ENCODE measurements around the gene SLC16A9.
"Not testable (repeated sequence)": the region's sequence is repeated elsewhere in the genome, so short reads cannot be mapped to it uniquely, and the experiment has no call there.

The SLC16A9 gene

DNA sequence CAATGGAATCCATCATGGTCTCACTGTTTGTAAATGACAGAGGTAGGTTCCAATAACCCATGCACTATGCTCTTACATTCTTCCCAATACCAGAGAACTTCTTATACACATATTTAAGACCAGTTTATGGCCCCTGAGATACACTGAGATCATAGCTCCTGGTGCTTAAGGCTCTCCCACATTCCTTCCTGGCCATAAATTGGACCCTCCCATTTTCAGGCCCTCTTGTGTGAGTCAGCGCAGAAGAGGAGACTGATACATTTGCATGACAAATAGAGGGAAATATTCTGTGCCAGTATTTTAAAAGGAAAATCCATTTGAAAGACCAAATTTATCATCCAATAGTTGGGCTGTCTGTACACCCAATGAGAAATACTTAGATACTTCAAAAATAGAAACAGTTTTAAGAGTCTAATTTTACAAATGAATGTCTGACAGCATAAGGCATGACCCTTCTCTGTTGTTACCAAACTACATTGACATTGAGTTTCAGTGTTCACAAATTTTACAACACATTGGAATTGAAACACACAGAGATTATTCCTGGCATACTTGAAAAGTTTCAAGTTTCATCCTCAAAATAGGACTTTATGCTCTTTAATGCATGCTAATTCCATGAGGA is 35.3 kb downstream of the SLC16A9 start:
- DNase-seq (ENCODE audit: low read depth in 2 of 2), result no peak

DNA sequence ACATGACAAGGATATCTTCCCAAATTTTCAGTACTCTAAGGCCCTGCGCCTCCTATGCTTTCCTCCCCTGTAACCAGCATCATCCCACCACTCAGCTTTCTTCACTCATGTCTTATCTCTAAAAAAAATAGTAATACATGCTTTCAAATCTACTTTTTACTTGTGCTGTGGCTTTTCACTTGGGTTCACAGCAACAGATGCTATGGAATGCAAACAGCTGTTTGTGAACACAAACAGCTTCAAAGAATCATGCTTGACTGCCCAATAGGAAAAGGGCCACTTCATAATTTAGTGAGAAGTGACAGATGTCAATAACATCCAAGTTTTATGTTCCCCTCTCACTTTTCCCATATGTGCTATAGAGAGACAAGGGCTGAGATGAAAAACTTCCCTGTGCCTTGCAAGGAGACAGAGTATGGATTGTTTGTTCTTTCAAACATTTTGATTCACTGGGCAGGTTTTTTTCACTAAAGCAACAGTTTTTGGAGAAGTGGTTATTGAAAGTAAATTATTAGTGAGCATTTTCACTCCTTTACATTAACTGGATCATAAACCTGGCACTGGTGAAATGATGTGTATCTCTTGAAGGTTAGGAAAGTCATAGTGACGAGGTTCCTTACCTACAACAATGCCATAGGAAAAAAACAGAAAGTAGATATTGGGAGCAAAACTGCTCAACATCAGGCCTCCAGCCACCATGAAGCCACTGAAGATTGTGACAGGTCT is 37.3 kb downstream of the SLC16A9 start:
- DNase-seq (ENCODE audit: low read depth in 2 of 2), result no peak

DNA sequence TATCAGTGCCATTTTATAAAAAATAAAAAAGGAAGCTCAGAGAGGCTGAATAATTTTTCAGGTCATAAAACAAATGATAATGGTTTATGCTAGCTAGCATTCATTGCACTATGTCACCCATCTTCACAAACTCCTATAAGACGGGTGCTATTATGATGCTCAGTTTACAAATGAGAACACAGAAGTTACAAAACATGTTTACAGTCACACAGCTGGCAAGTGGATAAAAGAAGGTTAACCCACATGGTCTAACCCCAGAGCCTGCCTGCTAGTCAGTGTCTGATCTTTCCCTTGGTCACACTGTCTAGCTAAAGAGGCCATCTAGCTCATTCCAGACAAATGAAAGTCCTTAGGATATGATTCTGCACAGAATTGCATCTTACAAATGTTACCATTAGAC is 39.4 kb downstream of the SLC16A9 start:
- no peak for DNase-seq (ENCODE audit: low read depth in 2 of 2)

DNA sequence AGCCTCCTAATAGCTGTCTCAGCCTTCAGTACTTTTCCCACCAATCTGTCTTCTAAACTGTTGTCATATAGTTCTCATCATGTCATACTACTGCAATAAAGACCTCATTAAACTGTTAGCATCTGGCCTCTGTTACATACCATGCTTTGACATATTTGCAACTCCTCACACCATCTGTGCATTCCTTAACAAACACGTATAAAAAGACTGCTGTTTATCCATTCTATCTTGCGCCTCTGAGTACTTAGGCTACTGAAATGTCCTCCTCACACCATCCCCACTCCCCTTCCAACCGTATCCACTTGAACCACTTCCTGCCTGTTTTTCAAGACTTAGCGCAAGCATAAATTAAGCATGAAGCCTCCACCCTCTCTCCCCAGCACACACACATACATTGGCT is 41.6 kb downstream of the SLC16A9 start:
- no peak for DNase-seq (ENCODE audit: low read depth in 2 of 2)

DNA sequence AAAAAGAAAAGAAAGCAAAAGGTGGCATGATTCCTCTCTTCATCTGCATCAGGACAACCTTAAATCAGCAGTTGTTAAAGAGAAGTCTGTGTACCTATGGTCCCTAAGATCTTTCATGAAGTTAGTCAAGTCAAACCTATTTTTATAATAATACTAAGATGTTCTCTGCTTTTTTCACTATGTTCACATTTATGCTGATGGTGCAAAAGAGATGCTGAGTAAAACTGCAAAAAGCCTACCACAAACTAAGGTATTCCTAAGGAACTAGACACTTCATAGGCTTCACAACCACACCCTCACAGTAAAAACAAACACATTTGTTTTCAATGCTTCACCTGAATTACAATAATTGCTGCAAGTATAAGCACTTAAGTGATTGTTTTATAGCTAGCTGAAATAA is 43.3 kb downstream of the SLC16A9 start:
- no peak for DNase-seq (ENCODE audit: low read depth in 2 of 2)

DNA sequence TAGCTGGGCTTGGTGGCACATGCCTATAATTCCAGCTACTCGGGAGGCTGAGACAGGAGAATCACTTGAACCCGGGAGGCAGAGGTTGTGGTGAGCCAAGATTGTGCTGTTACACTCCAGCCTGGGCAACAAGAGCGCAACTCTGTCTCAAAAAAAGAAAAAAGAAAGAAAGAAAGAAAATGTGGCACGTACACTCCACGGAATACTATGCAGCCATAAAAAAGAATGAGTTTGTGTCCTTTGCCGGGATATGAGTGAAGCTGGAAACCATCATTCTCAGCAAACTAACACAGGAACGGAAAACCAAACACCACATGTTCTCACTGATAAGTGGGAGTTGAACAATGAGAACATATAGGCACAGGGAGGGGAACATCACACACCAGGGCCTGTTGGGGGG is 46.4 kb downstream of the SLC16A9 start:
- DNase-seq (ENCODE audit: low read depth in 2 of 2), result not testable (repeated sequence)

DNA sequence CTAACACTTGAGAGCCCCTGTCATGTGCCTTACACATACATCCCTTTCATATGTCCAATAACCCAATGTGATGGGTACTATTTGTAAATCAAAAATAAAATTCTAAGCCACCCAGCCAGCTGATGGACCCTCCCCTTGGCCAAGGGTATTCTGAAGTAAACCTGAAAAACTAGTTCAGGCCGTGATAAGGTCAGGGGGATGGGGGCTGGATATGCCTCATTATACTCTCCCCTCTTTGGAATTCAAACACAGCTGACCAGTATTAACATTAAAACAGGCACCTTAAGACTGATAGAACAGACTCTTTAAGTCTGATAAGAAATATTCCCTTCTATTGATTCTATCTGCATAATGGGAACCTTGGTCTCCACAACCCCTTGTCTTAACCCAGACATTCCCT is 51.9 kb downstream of the SLC16A9 start:
- DNase-seq (ENCODE audit: low read depth in 2 of 2), result no peak

DNA sequence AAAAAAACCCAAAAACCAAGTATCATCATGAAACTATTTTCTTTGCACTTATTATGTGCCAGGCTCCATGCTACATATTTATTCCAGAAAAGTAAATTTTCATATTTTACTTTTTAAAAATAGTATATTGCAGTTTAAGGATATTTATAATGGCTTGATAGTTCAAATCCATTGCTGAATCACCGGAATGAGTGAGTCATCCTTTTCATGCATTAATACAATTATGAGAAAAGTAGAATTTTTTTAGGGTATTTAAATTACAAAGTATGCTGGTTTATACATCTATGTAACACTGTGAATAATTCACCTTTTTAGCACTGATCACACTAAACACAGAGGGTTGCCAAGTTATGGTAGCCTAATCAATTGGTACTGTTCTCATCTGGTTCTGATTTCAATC is 54.3 kb downstream of the SLC16A9 start:
- DNase-seq (ENCODE audit: low read depth in 2 of 2), result no peak

DNA sequence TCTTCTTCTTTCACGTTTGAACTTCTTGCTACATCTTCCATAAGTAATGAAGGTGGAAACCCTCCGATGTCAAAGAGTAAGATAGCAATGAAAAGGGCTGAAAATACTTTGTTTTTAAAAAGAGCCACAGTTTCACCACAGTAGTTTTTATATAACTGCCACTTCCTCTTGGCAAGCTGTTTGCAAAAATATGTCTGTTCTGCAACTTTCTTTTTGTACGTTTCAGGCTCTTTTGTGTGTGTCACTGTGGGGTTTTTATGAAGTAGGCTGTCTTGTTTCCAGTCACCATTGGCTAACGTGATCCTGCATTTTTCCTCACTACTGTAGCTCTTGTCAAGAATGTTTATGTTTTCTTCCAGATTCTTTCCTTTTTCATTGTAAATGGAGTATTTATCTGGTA is 55.6 kb downstream of the SLC16A9 start:
- DNase-seq (ENCODE audit: low read depth in 2 of 2), result no peak

DNA sequence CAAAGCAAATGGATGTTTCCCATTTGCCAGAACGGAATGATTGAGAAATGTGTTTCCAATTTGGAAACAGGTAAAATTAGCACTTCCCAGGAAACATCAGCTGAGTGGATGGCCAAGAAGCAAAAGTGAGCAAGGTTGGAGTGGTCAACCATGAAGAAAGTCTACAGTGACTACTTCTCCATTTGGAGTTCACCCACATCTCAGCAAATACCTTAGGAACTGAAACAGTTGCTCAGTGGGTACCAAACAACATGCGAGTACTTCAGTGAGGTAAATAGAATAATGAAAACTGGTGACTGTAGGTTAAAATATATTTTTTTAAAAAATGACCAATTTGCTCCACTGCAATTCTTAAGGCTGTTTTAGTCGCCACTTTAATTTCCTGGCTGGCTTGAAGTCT is 57.7 kb downstream of the SLC16A9 start:
- DNase-seq (ENCODE audit: low read depth in 2 of 2), result no peak

DNA sequence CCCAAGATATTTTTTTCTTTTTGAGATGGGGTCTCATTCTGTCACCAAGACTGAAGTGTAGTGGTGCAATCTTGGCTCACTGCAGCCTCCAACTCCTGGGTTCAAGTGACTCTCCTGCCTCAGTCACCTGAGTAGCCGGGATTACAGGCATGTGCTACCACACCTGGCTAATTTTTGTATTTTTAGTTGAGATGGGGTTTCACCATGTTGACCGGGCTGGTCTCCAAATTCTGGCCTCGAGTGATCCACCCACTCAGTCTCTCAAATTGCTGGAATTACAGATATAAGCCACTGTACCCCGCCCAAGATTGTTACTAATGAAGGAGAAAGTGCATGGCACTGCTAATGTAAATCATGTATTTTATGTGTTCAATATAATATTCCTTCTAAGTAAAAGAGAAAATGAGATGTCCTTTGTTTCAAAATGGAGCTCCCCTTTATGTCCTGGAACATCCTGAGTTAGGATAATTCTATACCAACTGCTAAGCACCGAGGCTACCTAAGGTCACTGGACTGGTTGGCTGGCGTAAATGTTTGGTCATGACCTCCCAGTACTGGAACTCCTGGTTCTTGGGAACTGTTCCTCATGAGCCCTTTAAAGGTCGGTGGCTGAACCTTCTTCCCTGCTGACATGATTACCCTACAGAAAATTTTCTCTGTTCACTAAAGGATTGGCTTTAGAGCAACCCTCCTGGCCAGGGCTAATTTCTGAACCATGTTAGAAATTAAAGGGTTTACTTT is 59.9 kb downstream of the SLC16A9 start:
- DNase-seq (ENCODE audit: low read depth in 2 of 2), result no peak

DNA sequence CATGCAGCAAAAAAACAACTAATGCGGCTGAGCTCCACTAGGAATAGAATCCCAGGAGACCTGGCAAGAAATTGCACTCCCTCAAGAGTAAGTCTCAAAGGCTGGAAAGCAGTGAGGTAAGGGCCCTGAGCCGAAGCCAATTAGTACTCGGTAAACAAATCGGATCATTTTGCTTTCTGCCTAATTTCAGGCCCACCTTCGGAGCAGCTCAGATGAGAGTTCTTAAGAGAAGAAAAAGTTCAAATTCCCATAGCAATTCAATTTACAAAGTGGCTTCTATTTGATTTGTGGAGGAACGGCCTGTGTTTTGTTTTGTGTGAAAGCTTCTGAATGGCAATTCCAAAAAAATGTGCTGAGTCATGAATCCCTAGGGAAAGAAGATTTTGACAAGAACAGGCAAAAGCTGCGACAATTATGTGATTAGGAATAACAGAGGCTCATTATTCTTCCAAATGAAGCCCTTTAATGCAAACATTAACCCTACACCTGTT is 60.9 kb downstream of the SLC16A9 start:
- no peak for DNase-seq (ENCODE audit: low read depth in 2 of 2)

DNA sequence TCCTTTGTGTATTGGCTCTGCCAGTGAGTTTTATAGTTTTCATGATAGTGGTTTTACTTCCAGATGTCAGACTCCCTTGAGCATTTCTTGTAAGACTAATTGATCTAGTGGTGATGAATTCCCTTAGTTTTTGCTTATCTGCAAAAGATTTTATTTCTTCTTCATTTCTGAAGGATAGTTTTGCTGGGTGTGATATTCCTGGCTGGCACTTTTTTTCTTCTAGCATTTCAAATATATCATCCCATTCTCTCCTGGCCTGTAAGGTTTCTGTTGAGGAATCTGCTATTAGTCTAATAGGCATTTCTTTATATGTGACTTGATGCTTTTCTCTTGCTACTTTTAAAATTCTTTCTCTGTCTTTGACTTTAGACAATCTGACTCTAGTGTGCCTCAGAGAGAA is 64.8 kb downstream of the SLC16A9 start:
- DNase-seq (ENCODE audit: low read depth in 2 of 2), result no peak

DNA sequence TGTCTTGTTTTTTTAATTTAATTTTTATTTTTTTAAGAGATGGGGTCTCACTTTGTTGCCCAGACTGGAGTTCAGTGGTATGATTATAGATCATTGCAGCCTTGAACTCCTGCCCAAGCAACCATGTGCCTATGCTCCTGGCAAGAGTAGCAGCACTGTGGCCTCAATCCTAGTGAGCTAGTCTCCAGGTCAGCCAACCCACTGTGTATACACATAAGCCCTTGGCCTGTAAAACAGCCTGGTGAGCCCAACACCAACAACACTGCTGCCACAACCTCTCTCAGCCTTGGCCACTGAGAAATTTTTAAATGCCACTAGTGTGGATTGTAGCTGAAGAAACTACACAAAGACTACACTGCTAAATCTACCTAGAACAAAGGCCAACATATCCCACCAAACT is 68.0 kb downstream of the SLC16A9 start:
- not testable (repeated sequence) for DNase-seq (ENCODE audit: low read depth in 2 of 2)

DNA sequence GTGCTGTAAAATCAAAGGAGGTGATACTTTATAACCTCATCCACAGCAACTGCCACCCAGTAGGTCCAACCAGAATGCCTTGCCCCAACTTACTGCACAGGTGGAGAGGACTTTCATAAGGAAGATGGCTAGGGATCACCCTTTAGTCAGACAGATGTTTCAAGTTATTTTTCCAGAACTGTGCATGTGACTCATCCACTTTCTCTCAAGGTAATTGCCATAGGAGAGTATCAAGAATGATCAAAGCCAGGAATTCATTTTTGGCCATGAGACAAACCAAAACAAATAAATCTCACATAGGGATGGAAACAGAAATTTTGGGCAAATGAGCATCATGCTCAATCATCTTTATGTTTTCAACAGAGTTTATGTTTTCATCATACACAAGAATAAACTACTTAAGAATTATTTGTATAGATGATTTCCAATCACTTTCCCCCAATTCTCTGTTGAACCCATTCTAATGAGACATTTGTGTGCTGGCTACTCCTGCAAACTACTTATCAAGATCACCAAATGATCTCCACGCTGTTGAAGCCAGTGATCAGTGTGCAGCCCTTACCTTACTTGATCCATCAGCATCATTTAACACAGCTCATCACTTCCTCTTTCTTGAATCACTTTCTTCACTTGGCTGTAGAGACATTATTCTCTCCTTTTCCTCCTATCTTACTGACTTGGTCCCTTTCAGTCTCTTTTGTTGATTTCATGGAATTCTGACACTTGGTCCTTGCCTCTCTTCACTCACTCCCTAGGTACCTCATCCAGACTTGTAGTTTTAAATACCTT is 74.0 kb downstream of the SLC16A9 start:
- no peak for DNase-seq (ENCODE audit: low read depth in 2 of 2)

DNA sequence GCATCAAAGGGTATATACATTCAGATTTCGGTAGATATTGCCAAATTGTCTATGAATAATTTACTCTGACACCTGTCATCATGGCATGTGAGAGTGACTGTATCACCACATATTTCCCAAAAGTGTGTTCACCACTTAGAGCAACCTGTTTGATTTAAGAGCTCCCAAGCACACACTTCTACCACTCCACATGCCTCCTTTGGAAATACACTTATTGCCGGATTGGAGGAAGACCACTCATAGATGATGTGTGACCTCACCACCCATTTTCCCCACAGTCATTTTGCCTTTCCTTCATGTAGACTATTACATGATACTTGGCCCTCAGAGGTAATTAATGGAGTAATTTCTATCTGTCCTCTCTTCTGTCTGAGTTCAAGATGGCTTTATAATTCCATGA is 75.5 kb downstream of the SLC16A9 start:
- no peak for DNase-seq (ENCODE audit: low read depth in 2 of 2)

DNA sequence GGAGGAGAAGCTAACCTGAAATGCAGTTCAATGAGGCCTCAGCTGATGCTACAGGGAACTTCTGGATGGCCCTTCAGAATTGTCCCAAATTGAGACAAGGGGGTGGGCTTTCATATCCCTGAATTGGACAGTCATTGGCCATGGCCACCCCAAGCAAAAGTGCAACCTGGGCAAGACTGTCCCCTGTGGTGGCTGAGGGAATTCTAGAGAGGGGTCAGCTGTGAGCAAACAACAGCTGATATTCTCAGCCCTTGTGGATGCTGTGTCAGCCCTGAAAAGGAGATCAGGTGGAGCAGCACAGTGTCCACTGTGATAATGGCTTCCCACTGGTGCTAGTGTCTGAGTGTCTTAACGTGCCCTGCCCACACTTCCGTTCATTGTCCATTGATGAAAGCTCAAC is 76.6 kb downstream of the SLC16A9 start:
- DNase-seq (ENCODE audit: low read depth in 2 of 2), result no peak

DNA sequence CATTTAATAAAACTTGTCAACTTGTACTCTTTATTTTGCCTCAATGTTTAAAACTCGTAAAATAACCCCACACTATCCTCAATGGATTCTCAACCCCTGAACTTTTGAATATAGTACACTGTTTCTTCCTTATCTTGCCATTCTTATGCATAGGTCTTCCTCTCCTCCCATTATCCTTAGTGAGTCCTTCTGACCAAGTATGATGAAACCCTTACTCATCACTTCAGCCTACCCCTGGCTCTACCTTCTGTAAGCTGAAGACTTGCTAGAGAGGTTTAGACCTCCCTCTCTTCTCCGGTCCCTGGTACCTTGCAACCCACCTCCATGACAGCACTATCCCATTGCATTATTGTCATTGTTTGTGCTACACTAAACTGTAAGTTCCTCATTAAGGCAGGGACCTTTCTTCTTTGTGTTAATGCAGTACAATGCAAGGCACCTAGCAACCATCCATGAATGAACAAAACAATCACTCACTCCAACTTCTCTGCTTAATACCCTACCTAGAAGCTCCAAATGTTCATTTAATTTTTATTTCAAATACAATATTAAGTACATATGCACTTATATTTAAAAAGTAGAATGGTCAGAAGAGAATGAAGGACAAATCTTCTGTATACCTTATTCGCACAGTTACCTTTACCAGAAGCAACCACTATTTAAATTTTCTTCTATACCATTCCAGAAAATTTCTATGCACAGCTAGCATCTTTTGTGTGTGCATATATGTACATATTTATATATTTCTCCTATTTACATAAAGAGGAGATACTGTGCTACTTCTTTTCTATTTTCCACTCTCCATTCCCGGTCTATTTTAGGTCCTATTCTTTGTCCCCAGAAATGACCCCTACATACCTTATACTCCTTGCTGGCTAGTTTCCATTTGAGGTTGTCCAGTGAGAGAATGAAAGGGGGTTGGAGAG is 77.5 kb downstream of the SLC16A9 start:
- DNase-seq (ENCODE audit: low read depth in 2 of 2), result no peak

DNA sequence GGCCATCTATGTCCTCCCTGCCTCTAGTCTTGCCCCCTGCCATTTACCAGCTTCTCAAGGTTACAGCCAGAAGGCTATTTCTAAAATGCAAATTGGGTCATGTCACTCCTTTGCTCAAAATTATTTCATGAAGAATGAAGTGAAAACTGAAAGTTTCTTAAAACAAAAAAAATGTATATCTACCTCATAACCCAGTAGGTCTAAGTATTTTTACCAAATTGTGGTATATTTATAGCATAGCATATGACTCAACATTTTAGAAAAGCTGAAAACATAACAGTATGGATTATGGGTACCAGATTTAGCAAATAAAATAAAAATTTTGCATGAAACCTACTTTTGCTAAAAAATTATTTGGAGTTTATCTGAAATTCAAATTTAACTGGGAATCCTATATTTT is 78.4 kb downstream of the SLC16A9 start:
- no peak for DNase-seq (ENCODE audit: low read depth in 2 of 2)

DNA sequence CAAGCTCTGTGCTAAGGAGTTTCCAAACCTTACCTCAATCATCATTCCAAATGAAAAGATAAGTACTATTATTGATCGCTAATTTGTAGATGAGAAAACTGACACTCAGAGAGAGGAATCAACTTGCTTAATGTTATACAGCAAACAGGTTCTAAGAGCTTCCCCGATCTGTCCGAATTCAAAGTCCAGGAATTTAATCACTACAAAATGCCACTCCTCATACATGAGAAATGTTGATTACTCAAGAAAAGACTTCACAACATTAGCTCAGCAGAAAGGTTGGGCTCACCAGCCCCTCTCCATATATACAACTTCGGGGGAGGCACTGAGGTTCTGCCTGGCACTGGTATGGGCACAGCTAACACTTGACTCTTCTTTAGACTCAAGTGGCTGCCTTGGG is 80.7 kb downstream of the SLC16A9 start:
- no peak for DNase-seq (ENCODE audit: low read depth in 2 of 2)

DNA sequence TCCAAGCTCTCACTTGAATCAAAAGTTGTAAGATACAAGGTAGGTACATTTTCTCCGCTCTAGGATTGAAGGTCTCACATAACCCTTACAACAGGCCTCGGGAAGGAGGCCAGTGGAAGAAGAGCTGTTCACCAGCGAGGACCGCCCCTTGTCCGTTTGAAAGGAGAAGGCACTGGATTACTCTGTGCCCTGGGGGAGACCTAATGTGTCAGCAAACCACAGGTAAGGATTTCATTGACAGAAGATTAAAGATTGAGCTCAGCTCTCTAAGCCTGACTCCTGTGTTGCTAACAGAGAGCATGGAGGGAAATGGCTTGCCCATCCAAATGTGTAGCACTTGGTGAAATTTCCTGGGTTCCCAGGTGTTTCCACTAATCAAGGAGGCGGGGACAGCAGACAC is 81.2 kb downstream of the SLC16A9 start:
- no peak for DNase-seq (ENCODE audit: low read depth in 2 of 2)
